Measurements from ENCODE around the gene B3GNT8. TPM values are rescaled to one million over a fixed set of nuclear protein-coding genes. Genes with fewer than 3 reads are reported as not detected.

The B3GNT8 gene
- total RNA-seq (2012; rRNA removed) = under 0.01 and 0.36 TPM in 2 replicates
- 0.30 and 0.36 TPM in 2 replicates for polyA plus RNA-seq (2012; rRNA removed)
- 0.06 and 0.46 TPM in 2 replicates for polyA plus RNA-seq (2012; cell fraction: cytosol; rRNA removed)
- 0.18 and 0.34 TPM in 2 replicates for polyA plus RNA-seq (2012; cell fraction: nucleus; rRNA removed; ENCODE audit: low replicate concordance)
- Bru-seq, nascent RNA = percentile 8 among the genes with signal in this experiment
- BruChase-seq, experiment 1, labeled RNA remaining after a 6-hour chase = percentile 29 among the genes with signal in this experiment
- BruChase-seq, experiment 2, labeled RNA remaining after a 2-hour chase = percentile 26 among the genes with signal in this experiment
- long read RNA-seq = 0 reads

DNA sequence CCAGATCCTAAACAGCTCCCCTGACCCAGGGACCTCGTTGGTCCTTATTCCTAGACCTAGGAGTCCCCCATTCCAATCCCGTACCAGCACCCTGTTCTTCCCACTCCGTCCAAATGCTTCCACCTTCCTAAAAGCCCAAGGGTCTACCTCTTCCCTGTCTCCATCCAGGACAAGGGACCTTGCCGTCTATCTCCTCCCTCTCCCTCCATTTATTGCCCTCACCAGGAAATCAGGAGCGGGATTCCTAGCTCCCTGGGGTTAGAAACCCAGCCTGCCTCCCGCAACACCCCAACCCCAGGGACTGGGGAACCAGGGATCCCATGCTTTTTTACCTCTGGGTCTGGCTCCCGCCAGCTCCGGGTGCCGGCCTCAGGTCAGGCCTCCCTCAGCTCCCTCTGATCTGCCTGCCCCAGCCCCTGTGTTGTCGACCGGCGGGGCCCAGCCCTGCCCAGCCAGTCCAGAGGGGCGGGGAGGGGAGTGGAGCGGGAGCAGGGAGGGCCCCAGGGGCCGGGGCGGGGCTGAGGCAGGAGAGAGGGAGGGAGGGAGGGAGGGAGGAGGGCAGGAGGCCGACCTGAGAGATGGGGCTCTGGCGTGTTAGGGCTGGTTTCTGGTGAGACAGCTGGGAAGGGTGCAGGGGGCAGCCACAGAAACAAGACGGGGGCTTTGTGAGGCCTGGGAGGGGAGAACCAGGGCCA lies at the start of gene B3GNT8:
B3GNT8 (minus strand) TSS at position 423 of the 695 bp plus-strand sequence. CDS start 596 bp downstream, outside the sequence.
- TF ChIP-seq MAZ (IDR thresholded peaks at IDR 0.05; ENCODE audit: borderline replicate concordance, low read depth, low read length) (peak; percentile 65), POLR2A (IDR thresholded peaks at IDR 0.05; ENCODE audit: low read depth, low read length) (no peak)
- peak within 1 kb of the TSS; percentile 66; the same call in 1 of the 2 replicates for H3K4me2 ChIP-seq (ENCODE audit: low read depth, low read length)
- peak within 1 kb of the TSS in 1 of 2 experiments; percentile 66; a peak in 2 of 4 replicates for H4K8ac ChIP-seq (ENCODE audit: low read depth in 2 of 2, low read length in 2 of 2)
- intact Hi-C loops (cut with micrococcal nuclease) (loop anchor here (10.0 kb wide), 1 partner anchor 222 kb away; no protein-coding TSS in a partner anchor), dilution Hi-C loops (cut with HindIII; ENCODE audit: low sequenced_read_pairs, unreplicated experiment) (no loop called here), in situ Hi-C loops (cut with MboI; ENCODE audit: low sequenced_read_pairs) (no loop called here)
- peak within 1 kb of the TSS; percentile 65; the same call in 1 of the 2 replicates for H3K23ac ChIP-seq (ENCODE audit: low read depth, low read length)
- peak; percentile 93 for ATAC-seq (ENCODE audit: low read depth)
- ChIA-PET POLR2A (ENCODE audit: unreplicated experiment) (no interaction called here), CTCF (no interaction called here)
- peak within 1 kb of the TSS; percentile 3; the same call in 1 of the 2 replicates for H4K5ac ChIP-seq (ENCODE audit: low read depth, low read length)
- H2AK9ac ChIP-seq (replicated peaks; ENCODE audit: low read depth, low read length, poor library complexity) = peak within 1 kb of the TSS; percentile 82
- no peaks in the 10 kb centered on the region for H4K20me1 ChIP-seq (ENCODE audit: insufficient read depth, low read length)
- no TSS peak for BruUV-seq (replicated peaks)
- no peak within 1 kb of the TSS for H2BK120ac ChIP-seq (ENCODE audit: low read depth, low read length)
- H3K56ac ChIP-seq (ENCODE audit: extremely low read depth, insufficient read depth, low read length) = peak within 1 kb of the TSS; percentile 64
- peak within 1 kb of the TSS; percentile 13 for H2AK5ac ChIP-seq (ENCODE audit: low read depth, low read length)
- DNase-seq = peak; percentile 34
- H2BK5ac ChIP-seq (ENCODE audit: low read depth, low read length, poor library complexity, severe bottlenecking) = no peak within 1 kb of the TSS
- H3K9me1 ChIP-seq (ENCODE audit: insufficient read depth, low read length) = no peaks in the 10 kb centered on the region
- no peak within 1 kb of the TSS for H2BK20ac ChIP-seq (ENCODE audit: low read depth, low read length)
- peak within 1 kb of the TSS; percentile 3; the same call in 1 of the 2 replicates for H3K27ac ChIP-seq (ENCODE audit: insufficient read depth, low read length)
- H3K9me3 ChIP-seq (ENCODE audit: control insufficient read depth, insufficient read depth, low read length) = no peaks in the 10 kb centered on the region
- peaks cover 32% of the 10 kb centered on the region for H3K36me3 ChIP-seq (ENCODE audit: control insufficient read depth, insufficient read depth, low read length)
- H3K4ac ChIP-seq (ENCODE audit: low read depth, low read length) = peak within 1 kb of the TSS; percentile 60
- peak within 1 kb of the TSS; percentile 88 for H2AFZ ChIP-seq (replicated peaks; ENCODE audit: low read length, poor library complexity)
- H3K14ac ChIP-seq (replicated peaks; ENCODE audit: low read depth, low read length) = peak within 1 kb of the TSS; percentile 85; the same call in 1 of the 2 replicates
- H3K4me3 ChIP-seq (ENCODE audit: insufficient read depth, low read depth, low read length) = peak within 1 kb of the TSS; percentile 27
- H3K18ac ChIP-seq (ENCODE audit: low read depth, low read length) = no peak within 1 kb of the TSS
- H3K4me1 ChIP-seq (ENCODE audit: control insufficient read depth, insufficient read depth, low read length) = peaks cover 10% of the 10 kb centered on the region; the same call in 1 of the 2 replicates
- H2BK15ac ChIP-seq (ENCODE audit: low read depth, low read length) = no peak within 1 kb of the TSS
- no peaks in the 10 kb centered on the region for H3K79me1 ChIP-seq (ENCODE audit: low read depth in 1 of 2, low read length in 2 of 2)
- WGBS, 2 experiments (ENCODE audit: extremely low coverage in 2 of 2, insufficient read length in 1 of 2) = 6% methylated on average over 3 of the region's 19 CpGs; no CpG with 5 or more reads in 1 of the 2 experiments
- H3K27me3 ChIP-seq (ENCODE audit: control insufficient read depth, insufficient read depth, low read length) = no peaks in the 10 kb centered on the region
- H4K91ac ChIP-seq (ENCODE audit: insufficient read depth, low read depth, low read length) = 0 out of 2 replicates have a peak within 1 kb of the TSS, but pooled peaks have one; percentile 23
- peak within 1 kb of the TSS; percentile 73 for H3K9ac ChIP-seq (ENCODE audit: low read depth, low read length)
